ENCODE data around the gene RDX. TPM values are rescaled to one million over a fixed set of nuclear protein-coding genes. Genes with fewer than 3 reads are reported as not detected.
A peak's percentile ranks its signal among the peaks of the same experiment; 100 is the strongest.

The RDX gene
- total and polyA plus RNA-seq, 9 of the 15 experiments (the other 6 are each of a cell fraction or from before 2014, with no cell fraction given): 35.6 to 62.1 (median 54.3) TPM

GRCh38 chr11:110141812-110142211 is 154.6 kb downstream of the RDX start:
- Histone ChIP-seq H3K79me2 (ENCODE audit: control insufficient read depth, insufficient read depth, low read length) (no peaks in the 10 kb centered on the region; the same call in 2 of the 3 replicates), H3K9ac (ENCODE audit: insufficient read depth in 1 of 2, low read depth in 2 of 2, low read length in 2 of 2) (no peak overlapping the region), H3K9me3 (replicated peaks; ENCODE audit: control insufficient read depth, insufficient read depth, low read depth, low read length) (no peaks in the 10 kb centered on the region), H3K4me2 (ENCODE audit: insufficient read depth, low read length) (no peak overlapping the region), H3K36me3 (ENCODE audit: control insufficient read depth, insufficient read depth, low read length) (no peaks in the 10 kb centered on the region), H3K27me3 (ENCODE audit: control insufficient read depth in 2 of 2, insufficient read depth in 2 of 2, low read length in 2 of 2) (no peaks in the 10 kb centered on the region), H3K4me3 (no peak overlapping the region), H3K9me1 (ENCODE audit: control insufficient read depth, insufficient read depth, low read length) (no peaks in the 10 kb centered on the region), H3K27ac (ENCODE audit: extremely low read depth, low read depth, low read length) (no peak overlapping the region), H3K4me1 (replicated peaks in 1 of 2; ENCODE audit: control insufficient read depth in 2 of 2, insufficient read depth in 2 of 2, low read length in 2 of 2) (no peaks in the 10 kb centered on the region), H2AFZ (ENCODE audit: low read depth, low read length) (no peak overlapping the region), H4K20me1 (replicated peaks; ENCODE audit: control insufficient read depth, insufficient read depth, low read length) (no peaks in the 10 kb centered on the region)
- in situ Hi-C loops (cut with MboI): no loop called here
- ChIA-PET POLR2A (no interaction called here), CTCF (ENCODE audit: low intra/inter-chr PET ratio) (no interaction called here)
- FAIRE-seq (no peak), DNase-seq (ENCODE audit: extremely low read depth in 1 of 4, low spot score in 3 of 4) (no peak), ATAC-seq (no peak)
- BruUV-seq (replicated peaks): no TSS peak
- intact Hi-C loops (cut with micrococcal nuclease): no loop called here
- TF ChIP-seq KLF16 (IDR thresholded peaks at IDR 0.05) (no peak), ZNF384 (IDR thresholded peaks at IDR 0.05; ENCODE audit: low read depth, low read length) (no peak), ELK3 (CRISPR knock-in tag; IDR thresholded peaks at IDR 0.05) (no peak)

- no peaks in the 10 kb centered on the region for H3K27me3 ChIP-seq (ENCODE audit: control insufficient read depth in 2 of 2, insufficient read depth in 2 of 2, low read length in 2 of 2)
- TF ChIP-seq TCFL5 (CRISPR knock-in tag; conservative IDR thresholded peaks at IDR 0.05) (no peak), RFX1 (IDR thresholded peaks at IDR 0.05) (peak; percentile 19; the same call in 1 of the 2 replicates)
- POLR2A ChIA-PET: interaction anchor here (1.0 kb wide), 1 partner anchor 16 kb away, joined by 3 read pairs; no protein-coding TSS in a partner anchor
- H3K79me2 ChIP-seq (ENCODE audit: control insufficient read depth, insufficient read depth, low read length): no peaks in the 10 kb centered on the region
- H2AFZ ChIP-seq (ENCODE audit: low read depth, low read length): no peak overlapping the region
- no peaks in the 10 kb centered on the region for H4K20me1 ChIP-seq (replicated peaks; ENCODE audit: control insufficient read depth, insufficient read depth, low read length)
- H3K9ac ChIP-seq (ENCODE audit: insufficient read depth in 1 of 2, low read depth in 2 of 2, low read length in 2 of 2): no peak overlapping the region
- CTCF ChIA-PET (ENCODE audit: low intra/inter-chr PET ratio): no interaction called here
- H3K9me3 ChIP-seq (replicated peaks; ENCODE audit: control insufficient read depth, insufficient read depth, low read depth, low read length): no peaks in the 10 kb centered on the region
- no peak overlapping the region for H3K4me2 ChIP-seq (ENCODE audit: insufficient read depth, low read length)
- no TSS peak for BruUV-seq (replicated peaks)
- ATAC-seq: no peak
- no peaks in the 10 kb centered on the region for H3K4me1 ChIP-seq (replicated peaks in 1 of 2; ENCODE audit: control insufficient read depth in 2 of 2, insufficient read depth in 2 of 2, low read length in 2 of 2)
- no peak overlapping the region for H3K27ac ChIP-seq (ENCODE audit: extremely low read depth, low read depth, low read length)
- in situ Hi-C loops (cut with MboI): no loop called here
- no peaks in the 10 kb centered on the region for H3K36me3 ChIP-seq (ENCODE audit: control insufficient read depth, insufficient read depth, low read length)
- no peak for DNase-seq (ENCODE audit: extremely low read depth in 1 of 4, low spot score in 3 of 4)
- WGBS (ENCODE audit: insufficient coverage, low coverage, missing lambda C conversion rate): 63% methylated on average over 6 of the region's 6 CpGs
- H3K9me1 ChIP-seq (ENCODE audit: control insufficient read depth, insufficient read depth, low read length): no peaks in the 10 kb centered on the region
- intact Hi-C loops (cut with micrococcal nuclease): no loop called here
- FAIRE-seq: no peak
- H3K4me3 ChIP-seq: no peak overlapping the region
These were observed 162.3 kb downstream of the RDX start for GRCh38 chr11:110134110-110134509.

Data from K562 (cell line).